Dendritic cell treated with granulocyte-macrophage colony-stimulating factor and Interleukin-4, amounts not matched to agents 40 ng/mL and 50 ng/mL, for 4 days (primary cell): ENCODE data around the gene TAF15.
A peak's percentile ranks its signal among the peaks of the same experiment; 100 is the strongest.

Source experiments
- H3K27ac Mint-ChIP-seq: one replicate; pipeline ENCODE4 v1.8.0; 2022; ENCODE audit warnings: mild to moderate bottlenecking, mixed read lengths
- H3K27me3 Mint-ChIP-seq: one replicate; pipeline ENCODE4 v1.8.0; 2022; ENCODE audit warnings: mild to moderate bottlenecking, mixed read lengths
- H3K36me3 Mint-ChIP-seq: one replicate; pipeline ENCODE4 v1.8.0; 2022; ENCODE audit warnings: low read depth, mixed read lengths
- H3K4me1 Mint-ChIP-seq: one replicate; pipeline ENCODE4 v1.8.0; 2022; ENCODE audit warnings: low read depth, mixed read lengths
- H3K4me3 Mint-ChIP-seq: one replicate; pipeline ENCODE4 v1.8.0; 2022; ENCODE audit warnings: mild to moderate bottlenecking, moderate library complexity, mixed read lengths
- H3K9me3 Mint-ChIP-seq: one replicate; pipeline ENCODE4 v1.8.0; 2022; ENCODE audit warnings: mixed read lengths
- intact Hi-C: fragments of 100-400 bp; cut with micrococcal nuclease; formaldehyde crosslinking; loops from one replicate; pipeline ENCODE4 v1.15.0; 2022

The TAF15 gene

DNA sequence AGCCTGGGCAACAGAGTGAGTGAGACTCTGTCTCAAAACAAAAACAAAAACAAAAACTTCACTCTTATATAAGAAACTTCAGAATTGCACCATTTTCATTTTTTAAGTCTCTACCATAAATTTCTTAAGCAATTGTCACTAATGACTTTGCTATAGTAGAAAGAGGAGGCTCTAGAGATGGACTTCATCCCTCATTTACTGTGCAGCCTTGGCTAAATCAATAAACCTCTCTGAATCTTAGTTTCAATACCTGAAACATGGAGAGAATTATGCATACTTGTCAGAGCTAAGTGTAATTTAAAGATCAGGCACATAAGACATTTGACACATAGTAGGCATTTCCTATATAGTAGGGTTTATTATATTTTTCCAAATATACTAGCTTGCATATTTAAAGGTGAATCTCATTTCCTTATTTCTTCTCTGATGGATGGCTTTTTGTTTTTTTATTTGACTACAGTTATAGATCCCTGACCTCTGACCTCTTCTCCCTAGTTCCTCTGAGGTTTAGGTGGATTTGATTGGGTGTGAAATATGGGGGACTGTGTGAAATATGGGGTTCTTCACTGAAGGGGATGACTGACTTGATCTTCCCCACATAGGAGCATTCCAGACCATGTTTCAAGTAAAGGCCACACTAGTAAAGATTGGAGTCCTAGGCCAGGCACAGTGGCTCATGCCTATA lies 68.2 kb downstream of the TAF15 start:
- peaks cover 2% of the 10 kb centered on the region for H3K27me3 Mint-ChIP-seq
- no peaks in the 10 kb centered on the region for H3K9me3 Mint-ChIP-seq
- no peak overlapping the region for H3K4me3 Mint-ChIP-seq
- H3K27ac Mint-ChIP-seq: no peak overlapping the region
- intact Hi-C loops: no loop called here
- peaks cover 32% of the 10 kb centered on the region for H3K4me1 Mint-ChIP-seq
- H3K36me3 Mint-ChIP-seq: no peaks in the 10 kb centered on the region

GRCh38 chr17:35878361-35878760 lies 69.1 kb downstream of the TAF15 start:
- Mint-ChIP-seq H3K4me1 (peaks cover 32% of the 10 kb centered on the region), H3K27me3 (peaks cover 2% of the 10 kb centered on the region), H3K27ac (peak overlapping the region; percentile 10), H3K36me3 (no peaks in the 10 kb centered on the region), H3K9me3 (no peaks in the 10 kb centered on the region), H3K4me3 (no peak overlapping the region)
- intact Hi-C loops: no loop called here

DNA sequence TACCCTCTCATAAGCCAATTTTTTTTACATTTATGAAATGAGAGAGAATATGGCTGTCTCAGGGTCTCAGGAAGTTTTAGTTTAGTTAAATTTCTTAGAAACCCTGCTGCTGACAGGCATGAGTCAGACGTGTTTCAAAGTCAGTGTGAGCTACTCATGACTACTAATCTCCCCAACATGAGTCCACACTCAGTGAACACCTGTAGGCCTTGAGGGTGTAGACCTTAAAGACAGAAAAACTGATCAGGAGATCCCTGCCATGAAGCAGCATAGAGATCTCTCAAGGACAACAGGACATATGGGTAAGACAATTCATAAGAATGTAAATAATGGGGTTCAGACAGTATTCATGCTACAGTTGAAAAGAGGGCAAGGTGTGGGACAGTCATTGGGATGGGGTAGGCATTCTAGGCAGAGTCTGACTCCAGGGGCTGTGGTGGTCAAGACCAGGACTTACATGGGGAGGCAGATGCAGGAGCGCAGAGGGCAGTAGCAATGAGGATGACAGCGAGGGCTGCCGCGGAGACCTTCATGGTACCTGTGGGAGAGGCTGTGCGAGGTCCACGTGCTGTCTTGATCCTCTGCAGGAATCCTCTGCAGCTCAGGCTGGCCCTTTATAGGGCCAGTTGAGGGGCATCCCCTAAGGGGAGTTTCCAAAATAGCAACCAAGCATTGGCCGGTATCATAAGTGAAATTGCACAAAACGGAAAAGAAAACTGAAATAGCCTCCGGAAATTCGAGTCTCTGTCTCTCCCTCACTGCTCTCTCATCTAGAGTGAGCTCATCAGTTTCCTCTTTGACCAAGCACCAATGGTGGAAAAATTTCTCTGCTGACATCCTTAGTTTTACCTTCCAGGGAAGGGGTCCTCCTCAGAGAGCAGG lies 70.7 kb downstream of the TAF15 start, which contains the start of gene CCL5:
Gene CCL5, minus strand, starts transcription at position 588 of the 882 bp plus-strand sequence.
- Mint-ChIP-seq H3K36me3 (no peaks in the 10 kb centered on the region), H3K9me3 (no peaks in the 10 kb centered on the region), H3K27me3 (peaks cover 2% of the 10 kb centered on the region), H3K4me3 (no peak within 1 kb of the TSS), H3K27ac (no peak within 1 kb of the TSS), H3K4me1 (peaks cover 32% of the 10 kb centered on the region)
- intact Hi-C loops: no loop called here

DNA sequence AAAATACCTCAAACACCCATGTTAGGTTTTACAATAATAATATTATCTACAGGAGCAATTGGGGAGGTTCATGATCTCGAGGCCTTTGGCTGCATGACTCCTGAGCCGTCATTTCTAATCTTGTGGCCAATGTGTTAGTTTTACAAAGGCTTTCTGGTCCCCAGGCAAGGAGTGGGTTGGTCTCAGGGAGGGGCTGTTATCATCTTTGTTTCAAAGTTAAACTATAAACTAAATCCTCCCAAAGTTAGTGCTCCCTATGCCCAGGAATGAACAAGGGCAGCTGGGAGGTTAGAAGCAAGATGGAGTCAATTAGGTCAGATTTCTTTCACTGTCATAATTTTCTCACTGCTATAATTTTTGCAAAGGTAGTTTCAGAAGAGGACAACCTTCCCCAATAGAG lies 80.0 kb downstream of the TAF15 start:
- intact Hi-C loops: no loop called here
- H3K9me3 Mint-ChIP-seq: no peaks in the 10 kb centered on the region
- no peak overlapping the region for H3K27ac Mint-ChIP-seq
- H3K27me3 Mint-ChIP-seq: no peaks in the 10 kb centered on the region
- no peaks in the 10 kb centered on the region for H3K36me3 Mint-ChIP-seq
- peaks cover 40% of the 10 kb centered on the region for H3K4me1 Mint-ChIP-seq
- no peak overlapping the region for H3K4me3 Mint-ChIP-seq

DNA sequence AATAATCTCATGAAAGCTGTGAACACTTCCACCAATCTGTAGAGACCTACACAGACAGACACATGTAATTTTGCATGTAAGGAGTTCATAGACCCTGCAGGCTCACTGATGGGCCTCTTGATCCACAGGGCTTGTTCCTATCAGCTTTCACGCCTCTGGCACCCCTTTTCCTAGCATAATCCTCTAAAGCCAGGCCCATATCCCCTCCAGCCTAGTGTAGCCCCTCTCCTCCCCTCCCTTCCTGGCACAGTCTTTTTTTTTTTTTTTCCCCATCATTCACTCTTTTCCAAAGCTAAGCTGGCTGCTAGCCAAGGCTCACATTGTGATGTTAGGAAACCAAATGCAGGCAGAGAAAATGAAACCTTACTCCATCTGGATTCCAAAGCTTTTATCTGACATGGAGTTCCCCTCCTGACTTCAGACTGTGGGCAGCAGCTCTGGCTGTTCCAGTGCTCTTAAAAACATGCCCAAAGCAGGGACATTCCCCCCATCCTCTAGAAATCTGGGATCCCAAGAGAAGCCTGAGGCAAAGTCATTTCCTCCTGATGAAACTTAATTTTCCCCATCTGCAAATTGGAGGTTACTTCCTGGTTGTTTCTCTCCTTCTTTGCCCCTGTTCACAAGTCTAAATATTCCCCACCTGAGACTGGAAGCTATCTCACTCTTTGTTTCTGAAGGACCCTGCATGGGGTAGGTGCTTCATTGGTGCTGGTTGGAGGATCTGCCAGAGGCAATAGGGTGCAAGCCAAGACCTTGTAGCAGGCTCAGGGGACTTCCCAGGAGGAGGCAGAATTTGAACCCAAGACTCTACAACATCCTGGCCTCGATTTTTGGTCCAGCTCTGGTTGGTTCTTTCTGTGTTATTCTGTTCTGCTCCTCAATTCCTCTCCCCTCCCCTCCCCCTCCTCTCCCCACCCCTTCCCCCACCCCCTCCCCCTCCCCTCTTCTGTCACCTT lies 80.8 kb downstream of the TAF15 start:
- no peaks in the 10 kb centered on the region for H3K36me3 Mint-ChIP-seq
- no peaks in the 10 kb centered on the region for H3K9me3 Mint-ChIP-seq
- no peak overlapping the region for H3K4me3 Mint-ChIP-seq
- H3K27me3 Mint-ChIP-seq: no peaks in the 10 kb centered on the region
- peaks cover 42% of the 10 kb centered on the region for H3K4me1 Mint-ChIP-seq
- intact Hi-C loops: no loop called here
- peak overlapping the region; percentile 58 for H3K27ac Mint-ChIP-seq

GRCh38 chr17:35890774-35891155 lies 81.5 kb downstream of the TAF15 start:
- no peaks in the 10 kb centered on the region for H3K27me3 Mint-ChIP-seq
- H3K36me3 Mint-ChIP-seq: no peaks in the 10 kb centered on the region
- no peak overlapping the region for H3K27ac Mint-ChIP-seq
- intact Hi-C loops: no loop called here
- no peaks in the 10 kb centered on the region for H3K9me3 Mint-ChIP-seq
- no peak overlapping the region for H3K4me3 Mint-ChIP-seq
- H3K4me1 Mint-ChIP-seq: peaks cover 48% of the 10 kb centered on the region

DNA sequence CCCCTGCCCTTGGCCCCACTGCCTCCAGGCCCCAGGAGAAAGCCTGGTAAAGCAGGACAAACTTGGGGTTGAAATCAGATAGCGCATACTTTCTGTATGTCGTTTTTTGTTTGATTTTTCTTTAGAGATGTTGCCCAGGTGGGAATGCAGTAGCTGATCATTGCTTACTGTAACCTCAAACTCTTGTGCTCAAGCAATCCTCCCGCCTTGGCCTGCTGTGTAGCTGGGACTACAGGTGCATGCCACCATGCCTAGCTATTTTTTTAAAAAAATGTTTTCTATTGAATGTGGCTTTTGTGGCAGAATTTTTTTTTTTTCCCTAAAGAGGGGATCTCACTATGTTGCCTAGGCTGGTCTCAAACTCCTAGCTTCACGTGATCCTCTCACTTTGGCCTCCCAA lies 82.0 kb downstream of the TAF15 start:
- Mint-ChIP-seq H3K4me1 (peaks cover 53% of the 10 kb centered on the region), H3K27ac (no peak overlapping the region), H3K4me3 (no peak overlapping the region), H3K27me3 (no peaks in the 10 kb centered on the region), H3K36me3 (no peaks in the 10 kb centered on the region), H3K9me3 (no peaks in the 10 kb centered on the region)
- intact Hi-C loops: no loop called here

DNA sequence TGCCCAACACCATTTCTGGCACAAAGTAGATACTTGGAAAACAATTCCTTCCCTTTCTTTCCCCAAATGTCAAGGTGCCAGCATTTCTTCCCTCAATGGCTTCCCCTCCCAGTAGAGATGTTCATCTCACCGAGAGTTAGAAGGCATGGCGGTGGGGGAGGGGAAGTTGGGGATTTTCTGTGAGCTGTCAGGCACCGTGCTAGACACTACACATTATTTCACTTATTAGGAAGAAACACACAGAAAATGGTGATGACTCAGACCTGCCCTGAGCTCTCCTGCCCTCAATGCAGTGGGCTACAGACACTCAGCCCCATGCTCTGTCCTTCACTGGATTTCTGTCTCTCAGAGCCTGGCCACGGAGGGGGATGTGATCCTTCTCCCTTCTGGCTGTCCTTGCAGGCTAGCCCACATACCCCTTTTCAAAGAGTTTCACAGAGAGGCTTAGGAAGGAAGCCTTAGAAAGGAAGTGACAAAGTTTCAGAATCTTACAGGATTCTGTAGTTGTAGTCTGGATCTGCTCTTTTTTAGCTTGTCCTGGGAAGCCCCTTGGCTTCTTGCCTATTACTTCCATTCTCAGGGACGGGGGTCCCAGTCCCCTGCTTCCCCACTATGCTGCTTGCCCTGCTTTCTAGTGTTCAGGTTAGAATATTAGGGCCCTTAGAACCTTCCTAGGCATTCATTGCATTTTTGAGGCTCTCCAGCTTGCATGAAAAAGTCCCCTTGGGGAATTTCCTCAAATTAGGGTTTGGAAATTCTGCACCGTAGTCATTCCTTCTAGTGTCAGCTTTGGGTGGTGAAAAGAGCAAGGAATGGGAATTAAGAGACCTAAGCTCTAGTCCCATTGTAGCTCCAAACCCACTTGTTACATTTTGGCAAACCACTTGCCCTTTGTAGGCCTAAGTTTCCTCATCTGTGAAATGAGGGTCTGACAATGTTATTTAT lies 83.1 kb downstream of the TAF15 start:
- Mint-ChIP-seq H3K4me1 (peaks cover 58% of the 10 kb centered on the region), H3K27ac (peak overlapping the region; percentile 90), H3K9me3 (no peaks in the 10 kb centered on the region), H3K36me3 (no peaks in the 10 kb centered on the region), H3K27me3 (no peaks in the 10 kb centered on the region), H3K4me3 (no peak overlapping the region)
- intact Hi-C loops: no loop called here

DNA sequence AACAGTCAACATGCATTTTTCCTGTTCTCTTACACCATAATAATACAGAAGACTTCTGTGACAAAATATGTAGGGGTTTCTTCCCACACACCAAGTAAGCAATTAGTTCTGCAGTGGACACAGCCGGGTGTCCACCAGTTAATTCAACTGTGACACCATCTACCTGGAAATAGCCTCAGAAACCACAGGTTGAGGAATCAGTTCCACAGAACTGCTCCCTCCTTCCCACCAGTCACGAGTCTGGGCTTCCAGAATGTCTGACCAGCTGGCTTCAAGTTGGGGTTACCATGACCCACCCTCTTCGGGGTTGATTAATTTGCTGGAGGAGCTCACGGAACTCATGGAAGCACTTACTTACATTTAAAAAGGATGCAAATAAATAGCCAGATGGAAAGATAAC lies 84.5 kb downstream of the TAF15 start:
- Mint-ChIP-seq H3K9me3 (no peaks in the 10 kb centered on the region), H3K27me3 (no peaks in the 10 kb centered on the region), H3K36me3 (no peaks in the 10 kb centered on the region), H3K4me1 (peaks cover 69% of the 10 kb centered on the region), H3K27ac (peak overlapping the region; percentile 90), H3K4me3 (no peak overlapping the region)
- intact Hi-C loops: no loop called here

DNA sequence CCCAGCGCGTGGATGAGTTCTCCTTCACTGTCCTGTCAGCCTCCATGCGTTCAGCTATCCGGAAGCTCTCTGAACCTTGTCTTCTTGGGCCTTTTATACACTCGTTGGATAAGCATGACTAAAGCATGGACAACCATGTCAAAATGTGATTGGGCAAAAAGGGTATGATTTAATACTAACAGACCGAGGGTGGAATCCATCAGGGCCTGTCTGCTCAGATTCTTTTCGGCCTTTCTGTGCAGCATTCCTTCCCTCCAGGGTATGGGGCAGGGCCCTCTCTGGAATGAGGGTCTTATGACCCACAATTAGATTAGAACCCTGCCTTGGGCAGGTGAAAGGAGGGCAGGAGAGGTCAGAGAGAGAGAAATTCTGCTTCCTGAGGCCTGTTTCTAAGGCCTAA lies 84.9 kb downstream of the TAF15 start:
- peaks cover 73% of the 10 kb centered on the region for H3K4me1 Mint-ChIP-seq
- peak overlapping the region; percentile 90 for H3K27ac Mint-ChIP-seq
- intact Hi-C loops: no loop called here

DNA sequence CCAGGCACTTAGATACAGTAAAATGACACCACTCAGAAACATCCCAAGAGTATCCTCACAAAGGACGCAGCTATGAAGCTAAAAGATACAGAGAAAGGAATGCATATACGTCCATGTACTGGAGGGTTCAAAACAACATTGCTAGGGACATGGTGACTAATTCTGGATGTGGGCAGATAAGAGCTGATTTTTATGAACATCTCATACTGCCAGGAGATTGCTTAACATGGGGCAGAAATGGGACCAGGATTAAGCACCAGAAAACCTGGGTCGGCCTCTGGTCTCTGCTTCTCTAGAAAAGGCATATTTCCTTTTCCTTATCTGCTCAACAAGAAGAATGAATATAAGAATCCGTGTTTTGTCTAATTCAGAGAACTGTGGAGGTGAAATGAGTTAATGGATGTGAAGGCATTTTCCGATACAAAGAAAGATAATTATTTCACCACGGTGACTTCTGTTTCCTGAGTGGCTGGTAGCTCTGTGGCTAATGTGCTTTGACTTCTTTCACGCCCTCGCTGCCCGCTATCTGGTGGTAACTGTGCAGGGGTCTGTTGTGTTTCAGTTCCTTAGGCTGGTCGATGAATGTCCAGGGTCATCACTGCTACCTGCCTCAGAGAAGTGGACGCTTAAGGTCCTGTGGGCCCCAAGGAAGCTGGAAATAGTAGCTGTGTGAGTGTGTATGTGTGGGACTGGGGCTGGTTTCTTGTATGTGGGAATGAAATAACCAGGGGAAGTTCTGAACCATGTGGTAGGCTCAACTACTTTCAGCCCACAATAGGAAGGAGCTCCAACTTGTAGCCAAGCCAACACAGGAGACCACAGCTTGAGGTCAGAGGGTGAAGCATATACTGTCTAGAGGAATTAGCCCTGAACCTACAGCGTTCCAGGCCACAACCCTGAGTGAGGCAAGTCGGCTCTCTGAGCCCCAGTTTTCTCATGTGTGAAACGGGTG lies 86.6 kb downstream of the TAF15 start:
- Mint-ChIP-seq H3K27me3 (no peaks in the 10 kb centered on the region), H3K4me3 (no peak overlapping the region), H3K9me3 (no peaks in the 10 kb centered on the region), H3K4me1 (peaks cover 67% of the 10 kb centered on the region), H3K27ac (peak overlapping the region; percentile 78), H3K36me3 (no peaks in the 10 kb centered on the region)
- intact Hi-C loops: no loop called here

More for the DNA sequence above, 84.9 kb downstream of the TAF15 start:
- H3K4me3 Mint-ChIP-seq: no peak overlapping the region
- no peaks in the 10 kb centered on the region for H3K9me3 Mint-ChIP-seq
- no peaks in the 10 kb centered on the region for H3K27me3 Mint-ChIP-seq
- H3K36me3 Mint-ChIP-seq: no peaks in the 10 kb centered on the region
